KOPT-K1 (cell line): ENCODE measurements around the gene MEGF6.

Experiments
- H3K27ac ChIP-seq: fragments of 200-600 bp; sonication (generic); 2 replicates; pipeline ENCODE4 v1.5.1; 2016; ENCODE audit warnings: antibody characterized with exemption, mild to moderate bottlenecking, low read depth, low read length; ENCODE audit not compliant: poor library complexity, severe bottlenecking
- H3K36me3 ChIP-seq: fragments of 200-600 bp; sonication (generic); 2 replicates; pipeline ENCODE4 v1.5.1; 2017; ENCODE audit warnings: antibody characterized with exemption, mild to moderate bottlenecking, low read length, moderate library complexity; ENCODE audit not compliant: insufficient read depth
- H3K9me3 ChIP-seq: fragments of 200-600 bp; sonication (generic); 2 replicates; pipeline ENCODE4 v1.5.1; 2017; ENCODE audit warnings: antibody characterized with exemption, low read length, mild to moderate bottlenecking; ENCODE audit not compliant: insufficient read depth, poor library complexity, severe bottlenecking

Gene MEGF6

DNA sequence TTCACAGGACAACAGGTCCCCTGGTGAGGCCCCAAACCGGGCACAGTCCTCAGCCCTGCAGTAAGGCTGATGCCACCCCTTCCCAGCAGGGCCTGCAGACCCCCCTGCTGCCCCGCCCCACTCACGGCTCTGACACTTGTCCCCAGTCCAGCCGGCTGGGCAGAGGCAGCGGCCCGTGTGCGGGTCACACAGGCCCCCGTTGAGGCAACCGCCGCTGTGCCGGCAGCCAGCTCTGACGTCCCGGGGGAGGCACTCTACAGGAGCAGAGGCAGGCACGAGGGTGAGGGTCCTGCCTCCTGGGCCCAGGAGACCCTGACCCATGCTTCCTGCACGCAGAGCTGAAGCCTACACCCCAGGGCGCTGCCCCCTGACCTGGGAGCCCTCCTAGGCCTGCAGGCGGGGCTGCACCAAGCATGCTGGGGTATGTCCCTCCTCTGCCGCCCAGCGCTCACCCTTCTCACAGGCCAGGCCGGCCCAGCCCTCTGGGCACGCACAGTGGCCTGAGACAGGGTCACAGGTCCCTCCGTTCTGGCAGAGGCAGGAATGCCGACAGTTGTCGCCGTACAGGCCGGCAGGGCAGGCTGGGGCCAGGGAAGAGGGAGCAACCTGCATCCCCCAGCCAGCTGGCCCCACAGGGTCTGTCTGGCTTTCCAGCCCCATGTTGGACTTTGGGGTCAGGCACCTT is 112.9 kb downstream of the MEGF6 start:
- H3K36me3 ChIP-seq = no peaks in the 10 kb centered on the region
- H3K27ac ChIP-seq = no peak overlapping the region
- no peaks in the 10 kb centered on the region for H3K9me3 ChIP-seq

DNA sequence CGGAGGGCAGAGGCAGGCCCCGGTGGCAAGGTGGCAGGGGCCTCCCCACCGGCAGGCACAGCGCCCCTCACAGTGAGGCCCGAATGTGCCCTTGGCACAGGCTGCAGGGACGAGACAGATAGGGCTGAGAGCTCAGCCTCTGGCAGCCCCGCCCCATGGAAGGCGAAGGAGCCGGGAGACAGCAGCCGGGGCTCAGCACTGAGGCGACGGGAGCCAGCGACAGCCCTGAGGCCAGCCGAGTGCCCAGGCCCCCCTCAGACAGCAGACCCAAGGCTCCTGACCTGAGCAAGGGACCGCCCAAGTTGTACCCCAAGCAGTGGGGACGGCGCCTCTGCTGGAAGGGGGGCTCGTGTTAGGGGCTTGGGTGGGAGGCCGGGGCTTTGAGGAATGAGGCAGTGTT is 113.8 kb downstream of the MEGF6 start:
- Histone ChIP-seq H3K27ac (no peak overlapping the region), H3K36me3 (no peaks in the 10 kb centered on the region), H3K9me3 (no peaks in the 10 kb centered on the region)

DNA sequence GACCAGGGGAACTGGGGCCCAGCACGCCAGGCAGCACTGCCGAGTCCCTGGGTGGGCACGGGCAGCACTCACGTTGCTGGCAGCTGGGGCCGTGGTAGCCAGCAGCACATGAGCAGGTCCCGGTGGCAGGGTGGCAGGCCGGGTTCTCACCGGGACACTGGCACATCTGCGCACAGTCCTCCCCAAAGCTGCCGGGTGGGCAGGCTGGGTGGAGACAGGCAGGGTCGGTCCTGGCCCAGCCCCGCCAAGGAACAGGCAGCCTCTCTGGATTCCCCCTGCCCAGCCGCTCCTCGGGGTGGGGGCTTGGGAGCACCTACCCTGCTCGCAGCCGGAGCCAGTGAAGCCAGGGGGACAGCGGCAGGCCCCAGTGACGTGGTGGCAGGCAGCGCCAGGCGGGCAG is 114.4 kb downstream of the MEGF6 start:
- Histone ChIP-seq H3K27ac (no peak overlapping the region), H3K9me3 (no peaks in the 10 kb centered on the region), H3K36me3 (no peaks in the 10 kb centered on the region)

DNA sequence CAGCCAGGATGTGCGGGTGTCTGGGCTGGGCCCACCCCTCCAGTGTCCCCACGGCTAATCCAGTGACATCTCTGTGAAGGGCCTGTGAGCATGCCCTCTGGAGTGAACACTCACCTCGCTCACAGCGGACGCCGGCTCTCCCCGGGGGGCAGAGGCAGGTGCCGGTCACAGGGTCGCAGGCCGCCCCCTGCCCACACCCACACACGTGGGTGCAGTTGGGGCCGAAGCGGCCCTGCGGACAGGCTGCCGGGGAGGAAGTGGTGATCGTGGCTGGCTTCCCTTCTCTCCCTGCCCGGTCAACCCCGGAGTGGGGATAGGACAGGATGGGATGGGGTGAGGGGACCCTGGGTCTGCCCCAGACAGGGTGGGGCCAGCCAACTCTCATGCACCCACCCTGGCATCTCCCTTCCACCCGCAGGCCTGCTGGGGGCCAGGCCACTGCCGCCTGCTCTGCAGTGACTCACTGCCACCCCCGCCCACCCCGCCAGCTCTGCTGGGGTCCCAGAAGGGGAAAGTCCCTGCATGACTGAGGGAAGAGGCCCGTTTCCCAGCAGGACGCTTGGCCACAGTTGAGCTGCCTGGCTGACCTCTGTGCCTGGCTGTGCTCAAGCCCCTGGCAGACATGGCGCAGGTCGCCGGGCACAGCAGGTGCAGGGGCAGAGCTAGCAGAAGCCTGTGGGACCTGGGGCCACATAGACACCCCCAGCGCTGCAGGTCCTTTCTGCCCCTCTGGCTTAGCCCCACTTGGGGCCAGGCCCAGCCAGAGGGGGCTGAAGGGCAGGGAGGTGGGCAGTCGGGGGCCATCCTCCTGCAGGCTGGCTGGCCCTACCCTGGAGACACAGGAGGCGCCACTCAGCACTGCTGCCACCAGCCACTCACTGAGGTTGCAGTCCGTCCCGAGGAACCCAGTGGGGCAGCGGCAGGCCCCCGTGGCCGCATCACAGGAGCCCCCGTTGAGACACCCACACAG is 115.2 kb downstream of the MEGF6 start:
- no peaks in the 10 kb centered on the region for H3K9me3 ChIP-seq
- no peaks in the 10 kb centered on the region for H3K36me3 ChIP-seq
- no peak overlapping the region for H3K27ac ChIP-seq

DNA sequence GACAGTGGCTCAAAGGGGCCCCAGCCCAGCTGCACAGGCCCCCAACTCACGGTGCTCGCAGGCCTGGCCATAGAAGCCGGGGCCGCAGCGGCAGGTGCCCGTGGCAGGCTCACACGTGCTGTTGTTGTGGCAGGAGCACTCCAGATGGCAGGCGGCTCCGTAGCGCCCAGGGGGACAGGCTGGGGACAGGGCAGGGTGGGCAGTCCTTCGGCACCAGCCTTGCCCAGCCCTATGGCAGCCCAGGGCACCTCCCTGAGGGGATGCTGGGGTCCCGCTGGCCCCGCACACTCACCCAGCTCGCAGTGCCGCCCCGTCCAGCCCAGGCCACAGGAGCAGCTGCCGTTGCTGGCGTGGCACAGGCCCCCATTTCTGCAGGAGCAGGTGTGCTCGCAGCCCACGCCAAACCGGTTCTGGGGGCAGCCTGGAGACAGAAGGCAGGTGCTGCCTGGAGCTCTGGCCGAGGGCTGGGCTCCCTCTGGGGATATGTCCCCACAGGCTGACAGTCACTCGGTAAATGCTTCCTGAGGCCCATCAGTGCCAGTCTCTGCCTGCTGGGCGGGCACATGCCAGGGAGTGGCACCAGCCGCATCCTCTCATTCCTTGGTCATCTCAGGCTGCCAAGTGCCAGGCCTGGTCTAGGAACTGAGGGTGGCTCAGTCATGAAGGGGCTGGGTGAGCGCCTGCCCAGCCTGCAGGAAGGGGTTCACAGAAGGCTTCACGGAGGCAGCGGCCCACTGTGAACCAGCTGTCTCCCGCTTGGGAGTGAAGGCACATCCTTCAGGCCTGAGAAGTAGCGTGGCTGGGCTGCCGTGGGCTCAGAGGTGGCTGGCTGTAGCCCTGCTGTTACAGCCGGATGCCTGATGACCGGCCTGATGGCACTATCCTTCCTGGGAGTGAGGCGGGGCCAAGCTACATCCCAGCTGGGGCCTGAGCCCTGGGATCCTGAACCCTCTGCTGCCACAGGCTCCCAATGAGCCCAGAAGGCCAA is 116.7 kb downstream of the MEGF6 start:
- peaks cover 1% of the 10 kb centered on the region for H3K9me3 ChIP-seq
- no peak overlapping the region for H3K27ac ChIP-seq
- H3K36me3 ChIP-seq = no peaks in the 10 kb centered on the region

DNA sequence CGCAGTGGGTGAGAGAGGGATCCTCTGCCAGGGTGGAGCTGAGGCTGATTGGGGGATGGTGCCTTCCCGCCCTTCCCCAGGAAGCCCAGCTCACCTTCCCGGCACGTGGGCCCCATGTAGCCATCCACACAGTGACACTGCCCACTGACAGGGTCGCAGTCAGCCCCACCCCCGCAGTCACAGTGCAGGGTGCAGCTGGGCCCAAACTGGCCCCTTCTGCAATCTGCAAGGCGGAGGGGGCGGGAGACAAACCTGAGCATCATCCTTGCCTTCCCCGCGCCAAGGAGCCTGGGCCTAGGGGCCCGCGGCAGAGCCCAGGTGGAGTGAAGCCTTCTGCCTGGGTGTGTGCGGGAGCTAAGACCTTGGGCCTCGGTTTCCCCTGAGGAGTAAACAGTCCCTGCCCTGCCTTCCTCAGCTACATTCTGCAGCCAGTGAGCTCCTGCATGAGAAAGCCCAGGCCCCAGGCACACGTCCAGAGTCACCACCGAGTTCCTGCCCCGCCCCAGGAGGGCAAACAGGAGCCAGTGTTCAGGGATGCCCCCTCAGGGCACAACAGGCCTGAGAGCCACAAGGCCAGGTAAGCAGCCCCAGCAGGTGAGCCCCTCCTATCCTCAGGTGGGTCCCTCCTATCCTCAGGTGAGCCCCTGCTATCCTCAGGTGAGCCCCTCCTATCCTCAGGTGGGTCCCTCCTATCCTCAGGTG is 118.6 kb downstream of the MEGF6 start:
- H3K27ac ChIP-seq = no peak overlapping the region
- no peaks in the 10 kb centered on the region for H3K36me3 ChIP-seq
- H3K9me3 ChIP-seq = peaks cover 19% of the 10 kb centered on the region

DNA sequence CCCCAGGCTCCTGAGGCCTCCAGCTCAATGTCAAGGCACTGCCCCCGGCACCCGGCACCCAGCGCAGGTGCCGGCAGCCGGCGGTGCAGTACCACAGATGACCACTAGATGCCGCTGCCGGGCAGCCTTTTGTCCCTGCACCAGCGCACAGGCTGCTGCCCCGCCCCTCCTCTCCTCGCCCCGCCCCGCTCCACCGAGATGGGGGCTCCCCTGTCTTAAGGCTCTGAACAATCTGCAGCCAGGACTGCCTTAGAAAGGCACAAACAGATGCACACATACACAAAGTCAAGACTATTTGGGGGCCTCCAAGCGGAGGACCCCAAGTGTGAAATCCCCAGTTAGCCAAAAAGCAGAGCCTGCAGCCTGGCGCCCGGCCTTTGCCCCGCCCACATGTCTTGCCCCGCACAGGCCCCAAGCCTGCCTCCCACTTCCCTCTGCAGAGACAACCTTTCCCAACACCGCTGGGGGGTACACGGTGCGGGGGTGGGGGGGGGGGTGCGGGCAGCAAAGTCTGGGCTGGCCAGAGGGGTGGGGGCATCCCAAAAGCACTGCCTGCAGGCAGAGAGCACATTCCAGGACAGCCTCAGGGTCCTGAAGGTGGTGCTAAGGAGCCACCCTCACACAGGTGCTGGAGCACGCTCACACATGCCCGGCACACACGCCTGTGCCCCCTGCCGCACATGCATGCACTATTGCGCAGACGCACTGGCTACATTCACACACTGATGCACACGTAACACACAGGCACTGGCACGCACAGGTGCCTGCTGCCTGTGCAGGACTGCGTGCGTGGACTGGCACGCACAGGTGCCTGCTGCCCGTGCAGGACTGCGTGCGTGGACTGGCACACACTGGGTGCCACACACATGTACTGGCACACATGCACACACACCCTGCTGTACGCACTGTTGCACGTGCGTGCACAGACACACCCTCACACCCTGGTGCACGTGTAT is 119.7 kb downstream of the MEGF6 start:
- H3K27ac ChIP-seq = no peak overlapping the region
- no peaks in the 10 kb centered on the region for H3K36me3 ChIP-seq
- peaks cover 19% of the 10 kb centered on the region for H3K9me3 ChIP-seq

DNA sequence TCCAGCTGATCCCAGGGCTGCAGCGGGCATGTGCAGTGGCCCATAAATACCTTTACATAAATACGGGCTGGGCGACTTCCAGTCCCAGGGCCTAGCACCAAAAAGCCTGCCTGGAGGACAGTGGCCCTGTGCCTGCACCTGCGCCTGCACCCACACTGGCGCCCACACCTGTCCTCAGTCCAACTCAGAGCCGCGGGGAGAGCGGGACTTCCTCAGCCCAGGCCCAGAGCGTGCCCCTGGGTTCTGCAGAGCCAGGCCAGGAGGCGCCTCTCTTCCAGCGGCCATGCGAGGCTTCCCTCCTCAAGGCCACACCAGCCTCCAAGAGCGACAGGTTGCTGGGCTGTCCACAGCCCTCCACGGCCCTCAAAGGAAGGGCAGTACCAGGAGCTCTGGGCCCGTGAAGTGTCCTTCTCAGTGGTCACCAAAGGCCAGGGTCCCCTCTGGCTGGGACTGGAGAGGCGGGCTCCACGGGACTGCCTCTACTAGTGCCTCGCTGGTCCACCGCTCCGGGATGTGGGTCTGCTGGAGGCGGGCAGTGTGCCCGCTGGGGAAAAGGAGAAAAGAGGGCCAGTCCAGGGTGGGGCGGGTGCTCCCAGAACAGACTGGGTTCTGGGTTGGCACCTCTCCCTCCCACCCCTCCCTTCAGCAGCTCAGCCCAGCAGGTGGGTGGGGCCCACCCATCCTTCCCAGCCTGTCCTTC is 121.1 kb downstream of the MEGF6 start:
- no peaks in the 10 kb centered on the region for H3K36me3 ChIP-seq
- H3K27ac ChIP-seq = no peak overlapping the region
- H3K9me3 ChIP-seq = peaks cover 19% of the 10 kb centered on the region

DNA sequence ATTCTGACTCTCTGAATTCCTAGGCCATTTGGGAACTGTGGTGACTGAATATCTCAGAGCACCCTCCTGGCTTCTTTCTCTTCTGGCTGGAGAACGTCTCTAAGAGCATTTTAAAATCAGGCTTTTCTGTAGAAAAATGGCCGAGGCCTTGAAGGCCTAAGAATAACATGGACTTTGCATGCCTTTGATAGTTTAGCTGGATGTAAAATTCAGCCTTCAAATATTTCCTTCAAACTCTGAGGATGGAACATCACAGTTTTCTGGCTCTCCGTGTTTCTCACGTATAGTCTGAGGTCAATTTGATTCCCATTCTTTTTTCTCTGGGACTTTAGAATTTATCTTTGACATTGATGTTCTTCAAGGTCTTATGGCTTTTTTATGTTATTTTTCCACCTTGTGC is 122.9 kb downstream of the MEGF6 start:
- peaks cover 19% of the 10 kb centered on the region for H3K9me3 ChIP-seq
- no peak overlapping the region for H3K27ac ChIP-seq
- H3K36me3 ChIP-seq = no peaks in the 10 kb centered on the region

DNA sequence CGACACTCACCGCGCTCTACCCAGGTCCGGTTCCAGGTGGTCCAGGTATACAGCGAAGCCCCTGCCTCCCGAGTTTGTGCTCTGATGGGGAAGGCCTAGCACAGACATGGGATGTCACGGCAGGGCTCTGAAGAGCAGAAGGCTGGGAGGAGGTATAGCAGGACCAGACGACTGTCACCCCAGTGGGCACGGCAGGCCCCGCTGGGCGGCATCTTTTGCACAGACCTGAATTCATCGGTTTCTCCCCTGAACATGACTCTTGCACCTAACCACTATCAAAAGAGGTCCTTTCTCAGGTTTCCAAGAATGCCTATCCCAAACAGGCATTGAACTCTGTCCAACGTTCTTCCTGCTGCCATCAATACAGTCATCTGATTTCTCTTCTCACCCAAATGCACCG is 126.3 kb downstream of the MEGF6 start:
- peaks cover 19% of the 10 kb centered on the region for H3K9me3 ChIP-seq

DNA sequence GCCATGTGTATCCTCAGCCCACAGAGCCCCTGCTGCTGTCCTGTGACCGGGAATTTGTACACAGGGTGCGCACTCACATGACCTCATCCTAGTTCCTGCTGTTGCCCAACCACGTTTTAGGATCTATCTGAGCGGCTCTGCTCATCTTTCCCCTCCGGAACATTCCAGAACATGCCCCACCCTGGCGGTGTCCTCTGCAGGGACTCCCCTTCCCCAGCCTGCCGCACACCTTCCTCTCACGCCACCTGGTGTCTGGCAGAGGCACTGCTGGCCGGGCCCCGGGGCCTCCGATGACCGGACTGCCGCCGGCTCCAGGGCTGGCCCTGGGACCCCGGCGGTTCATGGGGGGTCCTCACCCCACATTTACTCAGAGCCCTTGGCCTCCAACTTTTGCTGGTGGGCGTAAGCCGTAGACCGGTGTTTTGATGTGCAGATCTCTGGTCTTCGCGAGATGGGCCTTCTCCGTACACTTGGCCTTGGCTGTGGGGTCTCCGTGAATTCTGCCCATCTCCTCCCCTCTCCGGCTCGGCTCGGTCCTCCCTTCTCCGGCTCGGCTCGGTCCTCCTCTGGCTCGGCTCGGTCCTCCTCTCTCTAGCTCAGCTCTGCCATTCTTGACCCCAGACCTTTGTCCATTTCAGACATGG is 127.4 kb downstream of the MEGF6 start:
- peaks cover 11% of the 10 kb centered on the region for H3K9me3 ChIP-seq
- H3K27ac ChIP-seq = no peak overlapping the region
- no peaks in the 10 kb centered on the region for H3K36me3 ChIP-seq

More for the DNA sequence above, 126.3 kb downstream of the MEGF6 start:
- Histone ChIP-seq H3K27ac (no peak overlapping the region), H3K36me3 (no peaks in the 10 kb centered on the region)

DNA sequence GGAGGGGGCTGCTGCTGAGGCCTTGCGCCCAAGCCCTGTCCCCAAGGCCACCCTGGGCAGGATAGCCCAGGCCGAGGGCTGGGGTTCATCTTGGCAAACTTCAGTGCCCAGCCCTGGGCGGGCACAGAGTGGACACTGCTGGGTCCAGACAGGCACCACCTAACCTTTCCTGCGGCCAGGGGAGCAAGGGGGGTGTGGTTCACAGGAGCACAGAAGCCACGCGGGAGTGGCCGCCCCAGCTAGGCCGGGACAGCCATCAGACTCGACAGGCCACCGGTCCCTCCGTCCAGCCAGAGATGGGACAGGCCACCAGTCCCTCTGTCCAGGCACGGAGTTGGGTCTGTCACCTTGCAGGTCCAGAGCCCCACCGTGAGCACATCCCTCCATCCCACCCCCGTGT is 127.9 kb downstream of the MEGF6 start:
- H3K27ac ChIP-seq = no peak overlapping the region
- H3K9me3 ChIP-seq = peaks cover 6% of the 10 kb centered on the region
- H3K36me3 ChIP-seq = no peaks in the 10 kb centered on the region
